ENCODE results near the gene ZACN. TPM values are rescaled to one million over a fixed set of nuclear protein-coding genes. Genes with fewer than 3 reads are reported as not detected.

Gene ZACN
- total RNA-seq, 1 experiment from 2014 or later, result 0.09 TPM

DNA sequence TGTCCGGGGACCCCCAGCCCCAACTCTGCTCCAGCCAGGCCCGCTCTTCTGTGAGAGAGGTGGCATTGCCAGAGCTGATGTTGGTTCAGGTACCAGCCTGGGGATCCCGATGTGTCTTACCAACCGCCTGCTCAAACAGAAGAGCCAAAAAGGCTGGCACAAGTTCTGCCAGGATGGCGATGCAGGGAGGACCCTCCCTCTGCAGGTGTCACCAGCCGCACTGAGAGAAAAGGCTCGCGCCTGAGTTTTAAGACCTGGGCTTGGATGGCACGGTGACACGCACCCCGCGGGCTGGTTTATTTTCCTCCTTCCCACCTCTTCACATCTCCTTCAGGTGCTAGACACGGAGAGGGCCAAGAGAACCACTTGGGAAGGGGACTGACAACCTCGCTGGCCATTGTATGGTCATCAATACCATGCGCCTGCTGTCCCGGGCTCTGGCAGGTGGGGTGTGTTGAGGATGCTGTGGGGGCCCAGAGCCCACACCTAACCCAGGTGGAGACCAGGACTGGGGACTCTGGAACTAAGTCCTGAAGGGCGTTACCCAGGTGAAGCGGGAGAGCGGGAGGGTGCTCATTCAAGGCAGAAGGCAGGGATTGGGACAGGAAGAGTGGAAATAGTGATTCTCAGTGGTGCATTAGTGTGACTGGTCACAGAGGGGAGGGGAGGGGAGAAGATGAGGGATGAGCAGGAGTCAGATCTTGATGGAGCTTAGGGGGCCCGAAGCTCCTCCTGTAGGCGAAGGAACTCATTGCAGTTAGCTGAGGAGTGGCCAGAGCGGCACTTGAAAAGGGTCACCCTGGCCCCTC, 45.8 kb downstream of the ZACN start:
- Histone ChIP-seq H2BK15ac (ENCODE audit: low read depth, low read length) (no peak overlapping the region), H2BK12ac (ENCODE audit: insufficient read length, low read depth, low read length) (no peak overlapping the region), H3K9me3 (ENCODE audit: control insufficient read depth, low read depth, low read length) (no peaks in the 10 kb centered on the region), H2BK120ac (ENCODE audit: low read depth, low read length, poor library complexity, severe bottlenecking) (no peak overlapping the region), H3K18ac (ENCODE audit: insufficient read length, low read depth, low read length) (no peak overlapping the region), H3K27ac (ENCODE audit: insufficient read length, low read depth, low read length) (no peak overlapping the region), H3K14ac (ENCODE audit: insufficient read depth, low read length) (no peak overlapping the region), H3T11ph (ENCODE audit: low read length) (no peak overlapping the region), H3K9ac (ENCODE audit: extremely low read depth, insufficient read length, low read length) (no peak overlapping the region), H4K20me1 (ENCODE audit: control insufficient read depth, insufficient read depth, insufficient read length) (no peaks in the 10 kb centered on the region), H3K23me2 (ENCODE audit: insufficient read length, low read depth, low read length, poor library complexity, severe bottlenecking) (no peaks in the 10 kb centered on the region), H3K4me2 (ENCODE audit: insufficient read depth, insufficient read length, low read length) (no peak overlapping the region), H3K56ac (ENCODE audit: insufficient read length, low read depth, low read length) (no peak overlapping the region), H3K4me1 (ENCODE audit: insufficient read depth, low read length) (no peaks in the 10 kb centered on the region; the same call in 1 of the 2 replicates), H3K23ac (ENCODE audit: insufficient read length, low read depth, low read length) (no peak overlapping the region), H2BK20ac (ENCODE audit: low read depth, low read length, poor library complexity, severe bottlenecking) (no peak overlapping the region), H3K27me3 (ENCODE audit: insufficient read depth, low read length) (no peaks in the 10 kb centered on the region), H4K8ac (replicated peaks; ENCODE audit: insufficient read length, low read depth, low read length) (no peak overlapping the region), H3K79me2 (ENCODE audit: insufficient read depth, low read length) (no peaks in the 10 kb centered on the region), H3K79me1 (ENCODE audit: insufficient read depth, low read depth, low read length, poor library complexity, severe bottlenecking) (no peaks in the 10 kb centered on the region), H2AFZ (ENCODE audit: low read length) (no peak overlapping the region), H2AK5ac (ENCODE audit: insufficient read length, low read length) (no peak overlapping the region), H4K5ac (ENCODE audit: insufficient read length, low read depth, low read length) (no peak overlapping the region), H4K91ac (ENCODE audit: insufficient read length, low read depth, low read length) (no peak overlapping the region), H2BK5ac (ENCODE audit: insufficient read length, low read length) (no peak overlapping the region), H3K4ac (ENCODE audit: low read depth, low read length) (no peak overlapping the region)
- WGBS (ENCODE audit: extremely low coverage, insufficient read length, low lambda C conversion rate), result no CpG with 5 or more reads among the region's 22 CpGs
- Mint-ChIP-seq H3K27me3 (ENCODE audit: low read depth) (peaks cover 8% of the 10 kb centered on the region), H3K36me3 (ENCODE audit: insufficient read depth in 1 of 3, low read depth in 3 of 3) (no peaks in the 10 kb centered on the region), H3K4me3 (no peak overlapping the region; a peak in 1 of 5 replicates), H3K27ac (peak overlapping the region in 1 of 3 experiments; percentile 64; a peak in 1 of 7 replicates), H3K9me3 (no peaks in the 10 kb centered on the region), H3K4me1 (peaks cover 31 to 32% of the 10 kb centered on the region in 2 experiments)
- peak; percentile 84 for DNase-seq
- TF ChIP-seq, protein P1, sequence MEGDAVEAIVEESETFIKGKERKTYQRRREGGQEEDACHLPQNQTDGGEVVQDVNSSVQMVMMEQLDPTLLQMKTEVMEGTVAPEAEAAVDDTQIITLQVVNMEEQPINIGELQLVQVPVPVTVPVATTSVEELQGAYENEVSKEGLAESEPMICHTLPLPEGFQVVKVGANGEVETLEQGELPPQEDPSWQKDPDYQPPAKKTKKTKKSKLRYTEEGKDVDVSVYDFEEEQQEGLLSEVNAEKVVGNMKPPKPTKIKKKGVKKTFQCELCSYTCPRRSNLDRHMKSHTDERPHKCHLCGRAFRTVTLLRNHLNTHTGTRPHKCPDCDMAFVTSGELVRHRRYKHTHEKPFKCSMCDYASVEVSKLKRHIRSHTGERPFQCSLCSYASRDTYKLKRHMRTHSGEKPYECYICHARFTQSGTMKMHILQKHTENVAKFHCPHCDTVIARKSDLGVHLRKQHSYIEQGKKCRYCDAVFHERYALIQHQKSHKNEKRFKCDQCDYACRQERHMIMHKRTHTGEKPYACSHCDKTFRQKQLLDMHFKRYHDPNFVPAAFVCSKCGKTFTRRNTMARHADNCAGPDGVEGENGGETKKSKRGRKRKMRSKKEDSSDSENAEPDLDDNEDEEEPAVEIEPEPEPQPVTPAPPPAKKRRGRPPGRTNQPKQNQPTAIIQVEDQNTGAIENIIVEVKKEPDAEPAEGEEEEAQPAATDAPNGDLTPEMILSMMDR (conservative IDR thresholded peaks at IDR 0.05), result peak; percentile 71
